ENCODE data around the gene ANKRD29.

ANKRD29 gene

GRCh38 chr18:23575309-23575651, 87.4 kb downstream of the ANKRD29 start:
- Histone ChIP-seq H3K27ac (replicated peaks) (no peak overlapping the region; the same call in 1 of the 2 replicates), H3K27me3 (ENCODE audit: insufficient read depth, poor library complexity, severe bottlenecking) (no peaks in the 10 kb centered on the region), H3K4me3 (replicated peaks; ENCODE audit: insufficient read depth, low read length) (no peak overlapping the region)
- TF ChIP-seq GABPA (IDR thresholded peaks at IDR 0.05; ENCODE audit: low read depth) = no peak
- no peak for TF ChIP-seq REST (IDR thresholded peaks at IDR 0.05; ENCODE audit: insufficient replicate concordance, low read depth)
- TF ChIP-seq CTCF (IDR thresholded peaks at IDR 0.05; ENCODE audit: insufficient read depth, low read length) = no peak
- no peak for TF ChIP-seq POLR2AphosphoS5 (IDR thresholded peaks at IDR 0.05; ENCODE audit: low read depth)
- TF ChIP-seq SPI1 (IDR thresholded peaks at IDR 0.05; ENCODE audit: borderline replicate concordance, low read depth) = no peak
- no peak for DNase-seq (ENCODE audit: low read depth in 1 of 2, low spot score in 1 of 2)

- no peak overlapping the region; the same call in 1 of the 2 replicates for H3K27ac ChIP-seq (replicated peaks)
- no peak for DNase-seq (ENCODE audit: low read depth in 1 of 2, low spot score in 1 of 2)
- H3K4me3 ChIP-seq (replicated peaks; ENCODE audit: insufficient read depth, low read length) = no peak overlapping the region
- TF ChIP-seq REST (IDR thresholded peaks at IDR 0.05; ENCODE audit: insufficient replicate concordance, low read depth) = no peak
- peak; percentile 87 for TF ChIP-seq SPI1 (IDR thresholded peaks at IDR 0.05; ENCODE audit: borderline replicate concordance, low read depth)
- H3K27me3 ChIP-seq (ENCODE audit: insufficient read depth, poor library complexity, severe bottlenecking) = no peaks in the 10 kb centered on the region
Observed at GRCh38 chr18:23574611-23575308, 88.0 kb downstream of the ANKRD29 start.

GRCh38 chr18:23573626-23574431, 88.9 kb downstream of the ANKRD29 start:
- no peak overlapping the region for H3K4me3 ChIP-seq (replicated peaks; ENCODE audit: insufficient read depth, low read length)
- TF ChIP-seq REST (IDR thresholded peaks at IDR 0.05; ENCODE audit: insufficient replicate concordance, low read depth) (no peak), CTCF (IDR thresholded peaks at IDR 0.05; ENCODE audit: insufficient read depth, low read length) (no peak), POLR2AphosphoS5 (IDR thresholded peaks at IDR 0.05; ENCODE audit: low read depth) (no peak), GABPA (IDR thresholded peaks at IDR 0.05; ENCODE audit: low read depth) (no peak), SPI1 (IDR thresholded peaks at IDR 0.05; ENCODE audit: borderline replicate concordance, low read depth) (no peak)
- no peak for DNase-seq (ENCODE audit: low read depth in 1 of 2, low spot score in 1 of 2)
- no peaks in the 10 kb centered on the region for H3K27me3 ChIP-seq (ENCODE audit: insufficient read depth, poor library complexity, severe bottlenecking)
- no peak overlapping the region for H3K27ac ChIP-seq (replicated peaks)

Data from HL-60 (cell line).